PC-3 (cell line): ENCODE measurements around the gene KDM5B. TPM values are rescaled to one million over a fixed set of nuclear protein-coding genes. Genes with fewer than 3 reads are reported as not detected.

ENCODE experiments used
- ATAC-seq: fragments of 200-7000 bp; cut with Tn5 transposase; 2 replicates; pipeline ENCODE4 v1.9.1; 2020; ENCODE audit warnings: mild to moderate bottlenecking, moderate library complexity
- BruUV-seq: library from RNA; stranded (reverse); fragments of 400-500 nt; replicated peaks from 2 replicates; lab custom pipeline; 2021; lab: Mats Ljungman, UMichigan
- CTCF ChIA-PET: fragments of 300-600 bp; sonication (Branson Sonifier 250); formaldehyde crosslinking; loops from one replicate; lab custom pipeline; 2022; ENCODE audit warnings: antibody characterized with exemption; lab: Charles Lee
- POLR2A ChIA-PET: fragments of 300-600 bp; sonication (Branson Sonifier 250); formaldehyde crosslinking; loops from one replicate; lab custom pipeline; 2022; ENCODE audit warnings: antibody characterized with exemption; ENCODE audit not compliant: unreplicated experiment; lab: Charles Lee
- DNase-seq: peaks from one replicate; pipeline ENCODE4 v3.0.0-alpha.2; 2015
- H2AFZ ChIP-seq: fragments of 300-600 bp; sonication (generic); 2 replicates; pipeline ENCODE4 v1.6.0; 2016; ENCODE audit warnings: antibody characterized with exemption, low read length
- H3F3A ChIP-seq: fragments of 300-600 bp; sonication (generic); one replicate; pipeline ENCODE4 v1.6.0; 2017; ENCODE audit warnings: antibody characterized with exemption, low read length, control low read depth, mild to moderate bottlenecking; ENCODE audit not compliant: unreplicated experiment
- H3K27ac ChIP-seq: fragments of 300-600 bp; sonication (generic); 2 replicates; pipeline ENCODE4 v1.5.1; 2016; ENCODE audit warnings: mild to moderate bottlenecking, low read length
- H3K27me3 ChIP-seq: fragments of 300-600 bp; sonication (generic); 2 replicates; pipeline ENCODE4 v1.6.1; 2016; ENCODE audit warnings: low read length, mixed read lengths
- H3K36me3 ChIP-seq: fragments of 300-600 bp; sonication (generic); 2 replicates; pipeline ENCODE4 v1.6.1; 2016; ENCODE audit warnings: low read depth, mixed run types, low read length, mixed read lengths
- H3K4me1 ChIP-seq: fragments of 300-600 bp; sonication (generic); 2 replicates; pipeline ENCODE4 v1.5.1; 2016; ENCODE audit warnings: low read length; ENCODE audit not compliant: insufficient read depth
- H3K4me2 ChIP-seq: fragments of 300-600 bp; sonication (generic); 2 replicates; pipeline ENCODE4 v1.6.0; 2016; ENCODE audit warnings: low read length
- H3K4me3 ChIP-seq: fragments of 300-600 bp; sonication (generic); 2 replicates; pipeline ENCODE4 v1.5.1; 2016; ENCODE audit warnings: mild to moderate bottlenecking, low read length, mixed read lengths
- H3K79me2 ChIP-seq: fragments of 300-600 bp; sonication (generic); 2 replicates; pipeline ENCODE4 v1.6.1; 2017; ENCODE audit warnings: low read length, mixed read lengths
- H3K9ac ChIP-seq: fragments of 300-600 bp; sonication (generic); 2 replicates; pipeline ENCODE4 v1.6.0; 2016; ENCODE audit warnings: mild to moderate bottlenecking, low read length
- H3K9me2 ChIP-seq: fragments of 300-600 bp; sonication (generic); replicated peaks from 2 replicates; pipeline ENCODE4 v1.6.1; 2016; ENCODE audit warnings: mixed run types, low read length, mixed read lengths
- H3K9me3 ChIP-seq: fragments of 300-600 bp; sonication (generic); 2 replicates; pipeline ENCODE4 v1.6.1; 2016; ENCODE audit warnings: low read length, mixed read lengths
- H4K20me1 ChIP-seq: fragments of 300-600 bp; sonication (generic); 2 replicates; pipeline ENCODE4 v1.6.1; 2016; ENCODE audit warnings: low read length, mixed read lengths
- EZH2 ChIP-seq: fragments of 300-600 bp; sonication (generic); IDR thresholded peaks from one replicate; pipeline ENCODE4 v1.6.1; 2017; ENCODE audit warnings: antibody characterized with exemption, mild to moderate bottlenecking, low read length; ENCODE audit not compliant: unreplicated experiment
- EZH2phosphoT487 ChIP-seq: fragments of 300-600 bp; sonication (generic); IDR thresholded peaks from 2 replicates; pipeline ENCODE4 v1.6.1; 2018; ENCODE audit warnings: mild to moderate bottlenecking, antibody characterized with exemption, low read length, borderline replicate concordance
- intact Hi-C: fragments of 100-400 bp; cut with micrococcal nuclease; formaldehyde crosslinking; loops from 2 replicates; pipeline ENCODE4 v1.9.0; 2023
- total RNA-seq: library from RNA; depleted of rRNA; stranded (reverse); fragments of >200 nt; gene quantifications from 2 replicates; pipeline ENCODE4 v1.2.3, GENCODE V29; 2014
- TF ChIP-seq, protein P1 (sequence below): fragments of 300-600 bp; sonication (generic); conservative IDR thresholded peaks from 2 replicates; pipeline ENCODE4 v1.5.1; 2017; ENCODE audit warnings: antibody characterized with exemption, low read depth, mild to moderate bottlenecking, low read length

The KDM5B gene
- total RNA-seq, 1 experiment from 2014 or later = 41.4 TPM

DNA sequence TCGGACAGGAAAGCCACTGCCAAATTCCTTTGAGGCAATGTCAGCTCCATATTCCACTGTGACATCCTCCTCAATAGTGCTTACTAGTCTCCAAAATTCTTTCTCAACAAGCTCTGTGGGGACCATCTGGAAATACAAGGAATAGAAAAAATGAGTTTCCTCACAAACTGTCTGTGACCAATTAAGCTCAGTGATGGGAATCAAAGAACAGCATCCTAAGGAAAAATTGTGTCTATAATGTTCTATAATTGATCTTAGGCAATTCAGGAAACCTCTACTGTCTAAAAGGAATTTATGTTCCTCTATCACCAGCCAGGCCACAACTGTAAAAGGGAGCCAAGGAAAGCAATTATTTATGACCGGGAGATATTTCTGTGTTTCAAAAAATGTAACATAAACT lies 51.8 kb downstream of the KDM5B start:
- Histone ChIP-seq H3K4me3 (no peak overlapping the region), H3K27me3 (no peaks in the 10 kb centered on the region), H3K9me2 (no peaks in the 10 kb centered on the region), H3K9me3 (no peaks in the 10 kb centered on the region), H3K4me2 (no peak overlapping the region), H3F3A (no peaks in the 10 kb centered on the region), H2AFZ (no peak overlapping the region), H3K4me1 (no peaks in the 10 kb centered on the region), H3K27ac (no peak overlapping the region), H3K36me3 (peaks cover 64% of the 10 kb centered on the region), H3K9ac (no peak overlapping the region), H3K79me2 (no peaks in the 10 kb centered on the region), H4K20me1 (no peaks in the 10 kb centered on the region)
- intact Hi-C loops = no loop called here
- ChIA-PET CTCF (no interaction called here), POLR2A (no interaction called here)
- no peak for TF ChIP-seq EZH2
- BruUV-seq = no TSS peak
- DNase-seq (no peak), ATAC-seq (no peak)

DNA sequence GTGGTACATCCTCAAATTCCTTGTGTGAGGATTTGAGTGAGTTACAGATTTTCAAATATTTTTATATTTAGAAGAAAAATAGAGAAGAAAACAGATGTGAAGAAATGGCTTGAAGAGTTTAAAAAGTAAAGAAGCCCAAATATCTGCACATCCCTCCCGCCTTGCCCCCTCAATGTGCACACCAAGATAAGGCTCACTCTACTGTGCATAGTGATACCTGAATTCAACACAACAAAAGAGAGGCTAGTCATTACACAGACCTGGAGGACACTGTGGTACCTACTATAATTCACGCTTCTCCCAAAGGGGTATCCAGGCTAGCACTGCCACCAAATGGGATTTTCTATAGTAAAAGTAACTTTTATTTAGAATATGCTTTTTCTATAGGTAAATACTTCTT lies 53.9 kb downstream of the KDM5B start:
- no peak overlapping the region for H3K27ac ChIP-seq
- H2AFZ ChIP-seq = no peak overlapping the region
- H3K36me3 ChIP-seq = peaks cover 64% of the 10 kb centered on the region
- ATAC-seq (no peak), DNase-seq (no peak)
- H3K27me3 ChIP-seq = no peaks in the 10 kb centered on the region
- H3K9ac ChIP-seq = no peak overlapping the region
- H3K9me2 ChIP-seq = no peaks in the 10 kb centered on the region
- no peaks in the 10 kb centered on the region for H3F3A ChIP-seq
- TF ChIP-seq EZH2 = no peak
- TF ChIP-seq EZH2phosphoT487 = no peak
- TF ChIP-seq, protein P1, sequence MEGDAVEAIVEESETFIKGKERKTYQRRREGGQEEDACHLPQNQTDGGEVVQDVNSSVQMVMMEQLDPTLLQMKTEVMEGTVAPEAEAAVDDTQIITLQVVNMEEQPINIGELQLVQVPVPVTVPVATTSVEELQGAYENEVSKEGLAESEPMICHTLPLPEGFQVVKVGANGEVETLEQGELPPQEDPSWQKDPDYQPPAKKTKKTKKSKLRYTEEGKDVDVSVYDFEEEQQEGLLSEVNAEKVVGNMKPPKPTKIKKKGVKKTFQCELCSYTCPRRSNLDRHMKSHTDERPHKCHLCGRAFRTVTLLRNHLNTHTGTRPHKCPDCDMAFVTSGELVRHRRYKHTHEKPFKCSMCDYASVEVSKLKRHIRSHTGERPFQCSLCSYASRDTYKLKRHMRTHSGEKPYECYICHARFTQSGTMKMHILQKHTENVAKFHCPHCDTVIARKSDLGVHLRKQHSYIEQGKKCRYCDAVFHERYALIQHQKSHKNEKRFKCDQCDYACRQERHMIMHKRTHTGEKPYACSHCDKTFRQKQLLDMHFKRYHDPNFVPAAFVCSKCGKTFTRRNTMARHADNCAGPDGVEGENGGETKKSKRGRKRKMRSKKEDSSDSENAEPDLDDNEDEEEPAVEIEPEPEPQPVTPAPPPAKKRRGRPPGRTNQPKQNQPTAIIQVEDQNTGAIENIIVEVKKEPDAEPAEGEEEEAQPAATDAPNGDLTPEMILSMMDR = no peak
- no peaks in the 10 kb centered on the region for H3K4me1 ChIP-seq
- H3K4me3 ChIP-seq = no peak overlapping the region
- POLR2A ChIA-PET = no interaction called here
- no peak overlapping the region for H3K4me2 ChIP-seq
- no TSS peak for BruUV-seq
- CTCF ChIA-PET = no interaction called here
- H3K9me3 ChIP-seq = no peaks in the 10 kb centered on the region
- H4K20me1 ChIP-seq = no peaks in the 10 kb centered on the region
- no peaks in the 10 kb centered on the region for H3K79me2 ChIP-seq
- intact Hi-C loops = loop anchor here (5.0 kb wide), 2 partner anchors 98 to 243 kb away; no protein-coding TSS in a partner anchor

- no peaks in the 10 kb centered on the region for H3K4me1 ChIP-seq
- POLR2A ChIA-PET = no interaction called here
- no peaks in the 10 kb centered on the region for H3K79me2 ChIP-seq
- no peak overlapping the region for H3K9ac ChIP-seq
- H3K9me2 ChIP-seq = no peaks in the 10 kb centered on the region
- DNase-seq = no peak
- H4K20me1 ChIP-seq = no peaks in the 10 kb centered on the region
- H3K27ac ChIP-seq = no peak overlapping the region
- no TSS peak for BruUV-seq
- H2AFZ ChIP-seq = no peak overlapping the region
- no peak overlapping the region for H3K4me3 ChIP-seq
- no peak for ATAC-seq
- no peaks in the 10 kb centered on the region for H3K9me3 ChIP-seq
- TF ChIP-seq, protein P1 = no peak
- TF ChIP-seq EZH2phosphoT487 (no peak), EZH2 (no peak)
- intact Hi-C loops = loop anchor here (5.0 kb wide), 2 partner anchors 100 to 245 kb away; no protein-coding TSS in a partner anchor
- H3K4me2 ChIP-seq = no peak overlapping the region
- H3K27me3 ChIP-seq = no peaks in the 10 kb centered on the region
- CTCF ChIA-PET = no interaction called here
- no peaks in the 10 kb centered on the region for H3F3A ChIP-seq
- H3K36me3 ChIP-seq = peaks cover 59% of the 10 kb centered on the region
Measured at GRCh38 chr1:202752774-202753173, 55.4 kb downstream of the KDM5B start.
